ENCODE measurements around the gene P2RX6. TPM values are rescaled to one million over a fixed set of nuclear protein-coding genes. Genes with fewer than 3 reads are reported as not detected.

P2RX6 gene
- total RNA-seq, 1 experiment from 2014 or later, result 9.2 TPM

GRCh38 chr22:20992056-20992442 lies 22.9 kb upstream of the P2RX6 start:
- in situ Hi-C loops (cut with HindIII; ENCODE audit: low pct_unique_long_range_greater_than_20kb, low sequenced_read_pairs), result no loop called here
- no peak for DNase-seq (ENCODE audit: low read depth)

GRCh38 chr22:20992456-20993303 lies 22.3 kb upstream of the P2RX6 start:
- no peak for DNase-seq (ENCODE audit: low read depth)
- in situ Hi-C loops (cut with HindIII; ENCODE audit: low pct_unique_long_range_greater_than_20kb, low sequenced_read_pairs), result no loop called here

GRCh38 chr22:20993304-20994127 lies 21.4 kb upstream of the P2RX6 start:
- in situ Hi-C loops (cut with HindIII; ENCODE audit: low pct_unique_long_range_greater_than_20kb, low sequenced_read_pairs), result no loop called here
- no peak for DNase-seq (ENCODE audit: low read depth)

GRCh38 chr22:20994128-20994901 lies 20.6 kb upstream of the P2RX6 start:
- DNase-seq (ENCODE audit: low read depth), result no peak
- in situ Hi-C loops (cut with HindIII; ENCODE audit: low pct_unique_long_range_greater_than_20kb, low sequenced_read_pairs), result no loop called here

GRCh38 chr22:20994902-20995241 lies 20.1 kb upstream of the P2RX6 start:
- DNase-seq (ENCODE audit: low read depth), result no peak
- in situ Hi-C loops (cut with HindIII; ENCODE audit: low pct_unique_long_range_greater_than_20kb, low sequenced_read_pairs), result no loop called here

- in situ Hi-C loops (cut with HindIII; ENCODE audit: low pct_unique_long_range_greater_than_20kb, low sequenced_read_pairs), result no loop called here
- no peak for DNase-seq (ENCODE audit: low read depth)
Observed at GRCh38 chr22:20995329-20996030, 19.5 kb upstream of the P2RX6 start.

GRCh38 chr22:20996031-20996410 lies 18.9 kb upstream of the P2RX6 start:
- no peak for DNase-seq (ENCODE audit: low read depth)
- in situ Hi-C loops (cut with HindIII; ENCODE audit: low pct_unique_long_range_greater_than_20kb, low sequenced_read_pairs), result no loop called here

- in situ Hi-C loops (cut with HindIII; ENCODE audit: low pct_unique_long_range_greater_than_20kb, low sequenced_read_pairs), result no loop called here
- DNase-seq (ENCODE audit: low read depth), result no peak
Observed at GRCh38 chr22:20996598-20997535, 18.1 kb upstream of the P2RX6 start.

GRCh38 chr22:20997536-20998257 lies 17.3 kb upstream of the P2RX6 start:
- in situ Hi-C loops (cut with HindIII; ENCODE audit: low pct_unique_long_range_greater_than_20kb, low sequenced_read_pairs), result no loop called here
- DNase-seq (ENCODE audit: low read depth), result no peak

GRCh38 chr22:20998411-20999336 lies 16.3 kb upstream of the P2RX6 start:
- in situ Hi-C loops (cut with HindIII; ENCODE audit: low pct_unique_long_range_greater_than_20kb, low sequenced_read_pairs), result no loop called here

GRCh38 chr22:20999350-21000206 lies 15.4 kb upstream of the P2RX6 start:
- DNase-seq (ENCODE audit: low read depth), result no peak
- in situ Hi-C loops (cut with HindIII; ENCODE audit: low pct_unique_long_range_greater_than_20kb, low sequenced_read_pairs), result no loop called here

More at GRCh38 chr22:20998411-20999336, 16.3 kb upstream of the P2RX6 start:
- no peak for DNase-seq (ENCODE audit: low read depth)

GRCh38 chr22:21000207-21000986 lies 14.6 kb upstream of the P2RX6 start:
- in situ Hi-C loops (cut with HindIII; ENCODE audit: low pct_unique_long_range_greater_than_20kb, low sequenced_read_pairs), result no loop called here
- DNase-seq (ENCODE audit: low read depth), result no peak

GRCh38 chr22:21000987-21001600 lies 13.9 kb upstream of the P2RX6 start:
- in situ Hi-C loops (cut with HindIII; ENCODE audit: low pct_unique_long_range_greater_than_20kb, low sequenced_read_pairs), result no loop called here
- DNase-seq (ENCODE audit: low read depth), result no peak
